ENCODE data around the gene GUCY2C. TPM values are rescaled to one million over a fixed set of nuclear protein-coding genes. Genes with fewer than 3 reads are reported as not detected.

Gene GUCY2C
- total RNA-seq, 2 donors from 2014 or later = 0.14 TPM; not detected in 1

DNA sequence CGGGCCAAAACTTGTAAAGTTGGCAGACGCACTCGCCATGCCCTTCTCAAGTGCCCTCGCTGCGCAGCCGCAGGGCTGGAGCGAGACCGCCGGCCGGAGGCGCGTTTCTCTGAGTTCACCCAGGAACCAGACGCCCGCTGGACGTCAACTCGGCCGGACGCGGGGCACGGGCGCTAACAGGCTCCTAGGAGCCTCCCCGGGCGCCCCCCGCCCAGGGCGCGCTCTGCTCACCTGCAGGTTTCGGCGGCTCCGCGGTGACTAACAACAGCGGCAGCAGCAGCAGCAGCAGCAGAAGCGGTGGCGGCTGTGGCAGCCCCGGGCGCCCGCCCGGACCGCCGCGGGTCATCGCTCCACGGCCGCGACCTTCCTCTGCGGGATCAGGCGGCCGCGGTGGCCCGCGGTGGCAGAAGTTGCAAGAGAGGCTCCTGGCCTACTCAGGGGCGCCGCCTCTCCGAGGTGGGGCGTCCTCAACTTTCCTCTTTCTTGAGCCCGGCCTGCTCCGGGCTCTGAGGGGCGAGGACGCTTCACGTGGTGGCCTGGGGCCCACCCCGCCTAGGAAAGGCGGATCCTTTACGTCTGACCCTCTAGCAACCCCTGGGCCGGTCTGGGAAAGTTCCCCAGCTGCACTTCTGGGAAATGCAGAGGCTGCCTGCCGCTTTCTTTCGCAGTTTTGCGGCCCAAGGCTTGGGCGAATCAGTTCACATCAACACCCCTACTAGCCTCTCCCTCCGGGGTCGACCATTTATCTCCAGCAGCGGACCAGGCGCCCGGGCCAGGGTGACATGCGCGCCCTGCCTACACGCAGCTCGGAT, 128.8 kb downstream of the GUCY2C start, which contains the start of gene PLBD1:
TSS of gene PLBD1 (minus strand) at position 533 of the 812 bp plus-strand sequence. CDS start at position 346, 187 bp downstream.
- ATAC-seq (ENCODE audit: insufficient number of reproducible peaks, low FRiP score, low read depth) (peak; percentile 26), DNase-seq (ENCODE audit: low spot score) (peak; percentile 6)
- Histone ChIP-seq H3K27me3 (replicated peaks; ENCODE audit: insufficient read depth) (no peaks in the 10 kb centered on the region), H3K9me3 (no peaks in the 10 kb centered on the region), H3K36me3 (no peaks in the 10 kb centered on the region), H3K4me3 (peak within 1 kb of the TSS; percentile 90), H3K27ac (peak within 1 kb of the TSS; percentile 24 to 74), H3K4me1 (ENCODE audit: control insufficient read depth in 1 of 2, low read depth in 2 of 2) (peaks cover 0 to 3% of the 10 kb centered on the region in 2 donors)
- TF ChIP-seq, protein P1, sequence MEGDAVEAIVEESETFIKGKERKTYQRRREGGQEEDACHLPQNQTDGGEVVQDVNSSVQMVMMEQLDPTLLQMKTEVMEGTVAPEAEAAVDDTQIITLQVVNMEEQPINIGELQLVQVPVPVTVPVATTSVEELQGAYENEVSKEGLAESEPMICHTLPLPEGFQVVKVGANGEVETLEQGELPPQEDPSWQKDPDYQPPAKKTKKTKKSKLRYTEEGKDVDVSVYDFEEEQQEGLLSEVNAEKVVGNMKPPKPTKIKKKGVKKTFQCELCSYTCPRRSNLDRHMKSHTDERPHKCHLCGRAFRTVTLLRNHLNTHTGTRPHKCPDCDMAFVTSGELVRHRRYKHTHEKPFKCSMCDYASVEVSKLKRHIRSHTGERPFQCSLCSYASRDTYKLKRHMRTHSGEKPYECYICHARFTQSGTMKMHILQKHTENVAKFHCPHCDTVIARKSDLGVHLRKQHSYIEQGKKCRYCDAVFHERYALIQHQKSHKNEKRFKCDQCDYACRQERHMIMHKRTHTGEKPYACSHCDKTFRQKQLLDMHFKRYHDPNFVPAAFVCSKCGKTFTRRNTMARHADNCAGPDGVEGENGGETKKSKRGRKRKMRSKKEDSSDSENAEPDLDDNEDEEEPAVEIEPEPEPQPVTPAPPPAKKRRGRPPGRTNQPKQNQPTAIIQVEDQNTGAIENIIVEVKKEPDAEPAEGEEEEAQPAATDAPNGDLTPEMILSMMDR (IDR thresholded peaks at IDR 0.05) = no peak

DNA sequence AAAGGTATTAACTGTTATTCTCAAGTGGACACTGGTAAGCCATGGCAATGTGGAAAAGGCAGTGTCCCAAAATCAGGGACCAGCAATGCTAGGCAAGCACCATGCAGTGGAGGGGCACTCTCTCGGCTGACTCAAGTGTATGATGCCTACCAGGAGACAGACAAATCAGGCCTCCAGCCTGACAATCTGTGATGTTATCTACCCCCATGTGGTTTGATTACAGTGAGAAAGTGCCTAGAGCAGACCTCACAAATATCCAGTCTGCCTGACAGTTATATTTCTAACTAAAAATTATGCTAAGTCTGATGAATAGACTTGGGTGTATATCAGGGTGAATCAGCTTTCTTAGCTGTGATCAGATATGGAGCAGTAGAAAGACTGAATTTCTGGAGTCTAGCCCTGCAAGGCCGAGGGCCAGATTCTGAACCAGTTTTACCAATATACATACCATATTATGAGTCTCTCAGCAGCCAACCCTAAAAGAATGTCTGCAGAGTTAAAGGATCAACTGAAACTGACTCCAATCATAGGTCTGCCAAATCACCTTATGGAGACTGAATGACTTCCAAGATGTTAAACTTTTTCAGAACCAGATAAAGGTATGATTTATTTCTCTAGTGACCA, 132.0 kb downstream of the GUCY2C start:
- ATAC-seq (ENCODE audit: insufficient number of reproducible peaks, low FRiP score, low read depth) (no peak), DNase-seq (ENCODE audit: low spot score) (no peak)
- H3K27me3 ChIP-seq (replicated peaks; ENCODE audit: insufficient read depth) = no peaks in the 10 kb centered on the region
- H3K4me1 ChIP-seq (ENCODE audit: control insufficient read depth in 1 of 2, low read depth in 2 of 2) = peaks cover 0 to 3% of the 10 kb centered on the region in 2 donors
- TF ChIP-seq, protein P1 (IDR thresholded peaks at IDR 0.05) = no peak
- no peak overlapping the region for H3K4me3 ChIP-seq
- H3K36me3 ChIP-seq = no peaks in the 10 kb centered on the region
- H3K27ac ChIP-seq = no peak overlapping the region
- no peaks in the 10 kb centered on the region for H3K9me3 ChIP-seq

GRCh38 chr12:14563046-14563445, 133.4 kb downstream of the GUCY2C start:
- no peak for ATAC-seq (ENCODE audit: insufficient number of reproducible peaks, low FRiP score, low read depth)
- DNase-seq (ENCODE audit: low spot score) = no peak
- TF ChIP-seq, protein P1 (IDR thresholded peaks at IDR 0.05) = no peak
- Histone ChIP-seq H3K27ac (no peak overlapping the region), H3K4me3 (no peak overlapping the region), H3K27me3 (replicated peaks; ENCODE audit: insufficient read depth) (no peaks in the 10 kb centered on the region), H3K36me3 (no peaks in the 10 kb centered on the region), H3K9me3 (no peaks in the 10 kb centered on the region), H3K4me1 (ENCODE audit: control insufficient read depth in 1 of 2, low read depth in 2 of 2) (peaks cover 7 to 11% of the 10 kb centered on the region in 2 donors)

Other genes starting within 250 kb of the GUCY2C start
- 10 to 100 TPM in 1 of 2 donors, 1 to 10 TPM in 1; 7.0 to 12.8 TPM for gene PLBD1, start 128.7 kb downstream of the GUCY2C start, total RNA-seq
- 10 to 100 TPM; 10.0 to 17.6 TPM for gene WBP11, start 106.9 kb upstream of the GUCY2C start, total RNA-seq
- under 1 TPM in 1 of 2 donors, not detected in 1; 0.27 TPM for gene C12orf60, start 107.1 kb upstream of the GUCY2C start, total RNA-seq
- under 1 TPM; 0.27 to 0.49 TPM for gene SMCO3, start 117.6 kb upstream of the GUCY2C start, total RNA-seq
- gene ART4, start 146.9 kb upstream of the GUCY2C start, total RNA-seq = 10 to 100 TPM; 38.0 to 66.6 TPM
- gene MGP, start 189.3 kb upstream of the GUCY2C start, total RNA-seq = 1,000 to 10,000 TPM; 6,234 to 9,983 TPM
- gene ERP27, start 241.9 kb upstream of the GUCY2C start, total RNA-seq = 1 to 10 TPM in 1 of 2 donors, not detected in 1; 2.4 TPM

Data from thoracic aorta (tissue), 2 donors.